ENCODE data around the gene ZNF236.

The ZNF236 gene

GRCh38 chr18:76999077-76999476 is 176.7 kb downstream of the ZNF236 start:
- TF ChIP-seq RAD21 (IDR thresholded peaks at IDR 0.05; ENCODE audit: low read depth): no peak
- no peak for TF ChIP-seq CREB1 (IDR thresholded peaks at IDR 0.05; ENCODE audit: low read depth)

GRCh38 chr18:77000527-77000926 is 178.2 kb downstream of the ZNF236 start:
- TF ChIP-seq CREB1 (IDR thresholded peaks at IDR 0.05; ENCODE audit: low read depth) (no peak), YY1 (IDR thresholded peaks at IDR 0.05; ENCODE audit: low read depth) (no peak), RAD21 (IDR thresholded peaks at IDR 0.05; ENCODE audit: low read depth) (peak; percentile 91), FOXM1 (IDR thresholded peaks at IDR 0.05; ENCODE audit: borderline replicate concordance, low read depth) (no peak), TAF1 (IDR thresholded peaks at IDR 0.05; ENCODE audit: low read depth) (no peak)

GRCh38 chr18:77001041-77001440 is 178.7 kb downstream of the ZNF236 start:
- no peak for TF ChIP-seq YY1 (IDR thresholded peaks at IDR 0.05; ENCODE audit: low read depth)
- no peak for TF ChIP-seq EP300 (IDR thresholded peaks at IDR 0.05; ENCODE audit: borderline replicate concordance)
- no peak for TF ChIP-seq EGR1 (IDR thresholded peaks at IDR 0.05)
- TF ChIP-seq REST (IDR thresholded peaks at IDR 0.05; ENCODE audit: low read depth): no peak
- no peak for TF ChIP-seq TAF1 (IDR thresholded peaks at IDR 0.05; ENCODE audit: low read depth)
- TF ChIP-seq MAX (IDR thresholded peaks at IDR 0.05): no peak
- no peak for TF ChIP-seq ZBTB7A (IDR thresholded peaks at IDR 0.05; ENCODE audit: low read depth)
- TF ChIP-seq USF1 (IDR thresholded peaks at IDR 0.05): no peak
- TF ChIP-seq FOXM1 (IDR thresholded peaks at IDR 0.05; ENCODE audit: borderline replicate concordance, low read depth): no peak
- TF ChIP-seq TCF12 (IDR thresholded peaks at IDR 0.05; ENCODE audit: low read depth): no peak
- no peak for TF ChIP-seq NFIC (IDR thresholded peaks at IDR 0.05)

- TF ChIP-seq CEBPB (IDR thresholded peaks at IDR 0.05) (no peak), TAF1 (IDR thresholded peaks at IDR 0.05; ENCODE audit: low read depth) (no peak), MAX (IDR thresholded peaks at IDR 0.05) (no peak), ZBTB7A (IDR thresholded peaks at IDR 0.05; ENCODE audit: low read depth) (no peak), RAD21 (IDR thresholded peaks at IDR 0.05; ENCODE audit: low read depth) (no peak), EP300 (IDR thresholded peaks at IDR 0.05; ENCODE audit: borderline replicate concordance) (no peak)
Observed at GRCh38 chr18:77001979-77002378, 179.6 kb downstream of the ZNF236 start.

- no peak for TF ChIP-seq RAD21 (IDR thresholded peaks at IDR 0.05; ENCODE audit: low read depth)
- no peak for TF ChIP-seq EP300 (IDR thresholded peaks at IDR 0.05; ENCODE audit: borderline replicate concordance)
- no peak for TF ChIP-seq TCF12 (IDR thresholded peaks at IDR 0.05; ENCODE audit: low read depth)
- TF ChIP-seq REST (IDR thresholded peaks at IDR 0.05; ENCODE audit: low read depth): no peak
- TF ChIP-seq MAX (IDR thresholded peaks at IDR 0.05): no peak
- no peak for TF ChIP-seq TAF1 (IDR thresholded peaks at IDR 0.05; ENCODE audit: low read depth)
- no peak for TF ChIP-seq EGR1 (IDR thresholded peaks at IDR 0.05)
- no peak for TF ChIP-seq YY1 (IDR thresholded peaks at IDR 0.05; ENCODE audit: low read depth)
Observed at GRCh38 chr18:77002496-77002895, 180.1 kb downstream of the ZNF236 start.

- TF ChIP-seq TCF12 (IDR thresholded peaks at IDR 0.05; ENCODE audit: low read depth) (no peak), TEAD4 (IDR thresholded peaks at IDR 0.05) (no peak)
Observed at GRCh38 chr18:77003316-77003715, 181.0 kb downstream of the ZNF236 start.

GRCh38 chr18:77004555-77005380 is 182.4 kb downstream of the ZNF236 start:
- TF ChIP-seq RAD21 (IDR thresholded peaks at IDR 0.05; ENCODE audit: low read depth) (no peak), CREB1 (IDR thresholded peaks at IDR 0.05; ENCODE audit: low read depth) (no peak), USF1 (IDR thresholded peaks at IDR 0.05) (no peak), TCF12 (IDR thresholded peaks at IDR 0.05; ENCODE audit: low read depth) (no peak), NFIC (IDR thresholded peaks at IDR 0.05) (no peak), EGR1 (IDR thresholded peaks at IDR 0.05) (no peak), CEBPB (IDR thresholded peaks at IDR 0.05) (no peak), MAX (IDR thresholded peaks at IDR 0.05) (no peak), FOXM1 (IDR thresholded peaks at IDR 0.05; ENCODE audit: borderline replicate concordance, low read depth) (no peak), REST (IDR thresholded peaks at IDR 0.05; ENCODE audit: low read depth) (no peak), ZBTB7A (IDR thresholded peaks at IDR 0.05; ENCODE audit: low read depth) (no peak), TEAD4 (IDR thresholded peaks at IDR 0.05) (no peak), EP300 (IDR thresholded peaks at IDR 0.05; ENCODE audit: borderline replicate concordance) (no peak), TAF1 (IDR thresholded peaks at IDR 0.05; ENCODE audit: low read depth) (no peak), YY1 (IDR thresholded peaks at IDR 0.05; ENCODE audit: low read depth) (no peak)

All from Ishikawa (cell line).